ENCODE measurements around the gene ETNK2.

Gene ETNK2
- total RNA-seq = 2.1 to 17.9 (median 7.7) reads per million in 18 experiments

DNA sequence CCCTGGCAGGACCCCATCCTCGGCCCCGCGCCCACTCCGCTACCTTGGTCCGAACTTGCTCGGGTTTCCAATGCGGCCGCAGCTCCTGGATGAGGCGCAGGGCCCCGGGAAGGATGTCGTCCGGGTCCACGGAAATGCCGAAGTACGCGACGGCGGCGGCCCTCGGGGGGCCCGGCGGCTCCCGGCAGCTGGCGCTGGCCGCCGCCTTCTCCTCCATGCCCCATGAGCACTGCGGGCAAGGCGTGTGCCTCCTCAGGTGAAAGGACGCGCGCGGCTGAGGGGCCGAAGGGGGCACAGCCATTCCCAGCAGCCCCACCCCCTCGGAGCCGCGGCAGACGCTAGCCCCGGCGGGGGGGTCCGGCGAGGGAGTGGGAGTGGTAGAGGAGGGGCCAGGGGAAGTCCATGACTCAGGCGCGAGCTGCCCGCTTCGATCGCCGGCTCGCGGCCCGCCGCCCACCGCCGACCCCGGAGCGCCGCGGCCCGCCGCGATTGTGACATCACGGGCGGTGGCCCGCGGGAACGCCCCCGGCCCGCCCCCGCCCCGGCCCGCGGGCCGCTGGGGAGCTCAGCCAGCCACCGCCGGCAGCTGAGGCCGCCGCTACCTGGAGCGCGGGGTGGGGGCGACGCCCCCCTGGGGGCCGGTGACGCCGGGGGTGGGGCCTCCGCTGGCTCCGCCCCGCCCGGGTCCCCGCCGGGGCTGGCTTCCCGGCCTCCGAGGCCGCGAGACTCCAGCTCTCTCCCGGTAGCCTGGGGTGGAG lies at the start of gene ETNK2:
Gene ETNK2 (minus strand): TSS at position 493 of the 758 bp plus-strand sequence. CDS start 192 bp downstream, at position 301.
- peak in 1 of 2 donors; percentile 50 for DNase-seq

- no peak for DNase-seq
These were observed 49.6 kb upstream of the ETNK2 start for GRCh38 chr1:204201348-204202040.

DNA sequence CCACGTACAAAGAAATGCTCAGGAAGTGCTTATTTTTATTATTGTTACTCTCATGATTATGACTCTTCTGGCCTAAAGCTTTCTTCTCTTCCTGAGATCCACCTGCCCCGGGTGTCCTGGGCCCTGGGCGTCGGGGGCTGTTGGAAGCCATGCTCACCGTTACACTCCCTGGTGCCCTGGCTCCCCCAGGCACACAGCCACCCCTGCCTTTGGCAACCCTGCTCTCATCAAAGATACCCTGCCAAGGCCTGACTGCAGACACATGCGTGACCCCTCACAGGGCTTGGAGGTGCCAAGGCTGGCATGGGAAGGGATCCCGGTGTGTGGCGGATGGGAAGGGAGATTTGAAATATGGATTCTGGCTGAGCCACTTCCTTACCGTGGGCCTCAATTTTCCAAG lies 47.7 kb upstream of the ETNK2 start:
- DNase-seq = no peak

- no peak for DNase-seq
These were observed 46.8 kb upstream of the ETNK2 start for GRCh38 chr1:204198348-204199340.

- DNase-seq = no peak
These were observed 45.2 kb upstream of the ETNK2 start for GRCh38 chr1:204197068-204197467.

GRCh38 chr1:204196068-204196795 lies 44.4 kb upstream of the ETNK2 start, which contains the start of gene KISS1:
Gene KISS1, minus strand, starts transcription at chr1:204196491. Its CDS starts 3,615 bp downstream, at chr1:204192876.
- DNase-seq = no peak

DNA sequence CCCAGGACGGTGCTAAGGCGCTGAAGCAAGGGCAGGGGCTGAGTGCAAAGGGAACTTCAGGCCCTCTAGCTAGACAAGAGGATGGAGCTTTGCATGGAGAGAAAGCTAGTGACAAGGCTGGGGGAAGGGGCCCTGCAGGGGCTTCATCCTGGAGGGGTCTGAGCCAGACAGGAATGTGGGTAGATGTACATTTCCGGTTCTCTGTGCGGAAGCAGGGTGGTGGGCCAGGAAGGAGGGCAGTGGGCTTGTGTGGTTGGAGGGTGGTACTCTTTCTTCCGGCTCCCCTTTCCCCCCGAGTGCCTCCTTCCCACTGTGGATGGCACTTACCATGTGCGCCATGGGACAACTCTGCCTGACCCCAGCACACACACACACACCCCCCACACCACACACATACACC lies 42.9 kb upstream of the ETNK2 start:
- DNase-seq = no peak

GRCh38 chr1:204194080-204194479 lies 42.2 kb upstream of the ETNK2 start:
- no peak for DNase-seq

DNA sequence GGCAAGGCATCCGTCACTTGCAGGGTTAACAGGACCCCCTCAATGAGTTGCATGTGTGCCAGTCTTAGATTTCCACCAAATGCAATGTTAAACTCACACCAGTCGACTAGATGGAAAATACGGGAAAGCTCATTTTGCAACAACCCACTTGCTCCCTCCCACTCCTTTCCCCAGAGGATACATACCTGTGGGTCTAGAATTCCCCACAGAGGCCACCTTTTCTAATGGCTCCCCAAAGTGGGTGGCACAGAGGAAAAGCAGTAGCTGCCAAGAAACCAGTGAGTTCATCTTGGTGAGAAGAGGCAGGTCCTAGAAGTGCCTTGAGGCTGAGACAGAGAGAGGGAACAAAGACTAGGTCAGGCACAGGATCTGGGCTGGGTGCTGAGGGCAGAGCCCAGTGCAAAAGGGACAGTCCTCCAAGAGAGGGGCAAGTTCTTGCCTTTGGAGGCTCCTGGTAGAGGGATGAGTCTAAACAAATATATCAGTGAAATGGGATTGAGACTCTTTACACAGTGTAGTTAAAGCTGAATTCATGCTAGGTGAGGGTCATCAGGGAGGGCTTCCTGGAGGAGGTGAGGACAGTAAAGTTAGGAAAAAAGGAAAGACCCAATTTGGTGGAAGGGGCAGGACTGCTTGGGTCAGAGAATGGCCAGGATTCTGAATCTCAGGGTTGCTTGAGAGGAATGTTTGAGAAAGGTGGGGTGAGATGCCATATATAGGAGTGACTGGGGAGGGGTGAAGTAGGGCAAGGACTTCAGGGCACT lies 40.9 kb upstream of the ETNK2 start:
- DNase-seq = no peak

DNA sequence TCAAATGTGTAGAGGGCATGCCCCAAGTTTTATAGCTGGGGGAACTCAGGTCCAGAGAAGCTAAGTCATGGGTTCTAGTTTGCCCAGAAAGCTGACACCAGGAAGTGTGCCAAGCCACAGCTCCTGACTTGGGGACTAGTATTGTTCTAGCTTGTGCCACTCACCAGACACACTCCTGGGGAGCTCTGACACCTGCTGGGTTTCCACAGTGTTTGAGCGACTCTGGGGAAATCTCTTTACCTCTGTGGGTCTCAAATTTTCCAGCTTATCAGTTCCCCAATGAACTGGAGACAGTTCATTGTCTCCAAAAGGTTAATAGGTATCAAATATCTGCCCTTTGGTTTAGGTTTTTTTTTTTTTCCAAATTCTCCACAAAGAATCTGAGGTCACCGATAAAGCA lies 40.2 kb upstream of the ETNK2 start:
- no peak for DNase-seq

DNA sequence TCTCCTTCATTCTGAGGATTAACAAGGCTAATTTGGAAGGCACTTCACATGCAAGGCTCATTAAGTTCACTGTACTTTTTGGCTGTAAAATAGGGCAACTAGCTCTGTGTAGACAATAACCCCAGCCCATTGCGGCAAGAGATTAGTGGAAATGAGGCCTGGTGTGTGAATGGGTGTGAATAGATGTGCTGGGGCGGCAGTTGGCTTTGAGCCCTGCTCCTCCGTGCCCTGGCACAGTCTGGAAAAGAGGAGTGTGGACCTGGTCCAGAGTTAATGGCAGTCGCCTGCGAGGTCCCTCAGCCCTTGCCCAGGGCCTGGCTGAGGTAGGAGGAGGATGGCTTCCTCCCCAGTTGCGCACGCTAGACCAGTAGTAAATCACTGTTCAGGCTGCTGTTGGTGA lies 39.6 kb upstream of the ETNK2 start:
- DNase-seq = no peak

GRCh38 chr1:204190212-204191211 lies 38.7 kb upstream of the ETNK2 start:
- DNase-seq = peak; percentile 63 to 74

DNA sequence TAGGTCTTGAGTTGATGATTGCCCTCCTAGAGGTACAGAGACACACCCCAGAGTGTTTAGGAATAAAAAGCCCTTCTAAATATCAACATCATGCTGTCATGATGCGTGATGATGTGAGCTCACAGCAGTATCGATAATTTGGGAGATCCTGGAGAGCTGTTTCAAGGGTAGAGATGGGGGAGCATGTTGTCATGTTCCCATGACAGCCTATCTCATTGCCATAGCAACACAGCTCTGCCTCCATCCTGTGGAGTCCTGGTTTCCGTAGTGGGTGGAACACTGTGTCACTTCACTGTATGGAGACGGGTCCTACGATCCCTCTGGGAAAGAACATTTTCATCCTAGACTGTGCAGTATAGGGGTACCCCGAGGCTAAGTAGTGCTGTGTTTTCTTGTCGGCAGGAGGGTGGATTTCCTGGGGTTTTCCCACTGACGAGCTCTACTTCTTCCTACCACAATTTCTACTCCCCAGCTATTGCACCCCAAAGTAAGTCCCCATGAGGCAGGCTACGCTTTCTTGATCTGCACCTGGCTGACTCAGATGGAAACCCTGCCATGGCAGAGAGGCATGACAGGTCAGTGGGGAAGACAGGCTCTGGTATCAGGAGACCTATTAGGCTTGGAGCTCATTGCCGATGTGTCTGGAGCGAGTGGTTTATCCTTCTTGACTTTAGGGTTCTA lies 37.3 kb upstream of the ETNK2 start:
- DNase-seq = no peak

GRCh38 chr1:204186597-204186996 lies 34.8 kb upstream of the ETNK2 start:
- no peak for DNase-seq

GRCh38 chr1:204181116-204181515 lies 29.3 kb upstream of the ETNK2 start:
- DNase-seq = no peak

DNA sequence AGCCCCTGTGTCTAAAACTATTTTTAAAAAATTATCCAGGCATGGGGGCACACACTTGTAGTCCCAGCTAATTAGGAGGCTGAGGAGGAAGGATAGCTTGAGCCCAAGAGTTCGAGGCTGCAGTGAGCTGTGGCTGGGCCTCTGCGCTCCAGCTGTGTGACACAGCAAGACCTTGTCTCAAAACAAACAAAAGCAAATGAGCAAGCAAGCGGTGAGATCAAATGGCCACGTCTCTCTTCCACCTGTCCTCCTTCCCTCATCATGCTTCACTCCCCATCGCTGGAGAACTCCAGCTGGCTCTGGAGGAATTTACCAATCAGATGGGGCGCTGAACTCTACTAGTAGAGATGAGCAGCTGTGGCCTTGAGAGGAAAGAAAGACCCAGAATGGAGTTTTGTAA lies 28.3 kb upstream of the ETNK2 start:
- no peak for DNase-seq

DNA sequence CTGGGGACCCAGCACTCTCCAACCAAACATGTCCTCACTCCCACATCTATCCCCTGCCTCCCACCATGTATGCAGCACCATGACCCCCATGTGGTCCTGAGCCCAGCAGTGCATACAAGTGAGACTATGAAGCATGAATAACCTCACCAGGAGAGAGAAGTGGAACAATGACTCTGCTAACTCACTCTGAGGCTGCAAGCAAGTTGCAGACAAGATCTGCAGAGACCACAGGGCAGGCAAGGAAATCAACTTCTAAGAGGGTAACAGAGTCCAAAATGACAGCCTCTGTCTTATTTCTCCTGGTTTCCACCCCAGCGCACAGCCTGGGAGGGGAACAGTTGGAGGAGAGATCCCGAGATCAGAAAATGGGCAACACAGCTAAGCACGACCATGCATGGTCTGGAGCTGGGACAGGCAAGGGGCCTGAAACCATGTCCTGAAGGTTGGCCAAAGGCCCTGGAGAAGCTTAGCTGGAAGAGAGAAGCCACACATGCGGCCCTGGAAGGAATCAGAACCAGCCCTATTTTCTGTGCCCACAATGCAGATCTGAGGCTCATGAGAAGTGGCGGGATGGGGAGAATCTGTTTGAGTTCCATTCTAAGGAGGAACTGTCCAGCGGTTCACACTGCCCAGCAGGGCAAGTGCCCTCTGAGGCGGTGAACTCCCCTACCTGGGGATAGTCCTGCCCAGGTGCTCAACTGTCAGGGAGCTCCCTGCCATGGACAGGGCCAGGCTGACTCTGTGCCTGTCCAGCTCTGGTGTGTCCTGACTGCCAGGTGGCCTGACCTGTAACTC lies 26.8 kb upstream of the ETNK2 start:
- DNase-seq = no peak

DNA sequence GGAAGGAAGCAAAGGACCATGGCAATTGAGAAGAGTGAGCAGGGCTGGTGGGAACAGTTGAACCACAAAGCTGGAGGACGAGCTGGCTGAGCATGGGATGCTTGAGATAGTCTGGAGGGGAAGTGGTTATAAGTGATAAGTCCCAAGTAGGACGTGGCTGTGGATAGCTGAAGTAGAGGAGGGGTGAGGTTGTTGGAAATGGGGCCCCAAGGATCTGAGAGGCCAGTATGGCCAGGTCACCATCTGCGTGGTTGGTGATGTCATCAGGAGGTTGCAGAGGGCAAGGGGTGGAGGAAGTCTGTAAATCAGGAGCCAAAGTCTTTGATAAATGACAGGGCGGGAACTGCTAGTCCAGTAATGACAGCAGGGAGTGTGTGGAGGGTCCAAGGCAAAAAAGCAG lies 25.3 kb upstream of the ETNK2 start:
- no peak for DNase-seq

DNA sequence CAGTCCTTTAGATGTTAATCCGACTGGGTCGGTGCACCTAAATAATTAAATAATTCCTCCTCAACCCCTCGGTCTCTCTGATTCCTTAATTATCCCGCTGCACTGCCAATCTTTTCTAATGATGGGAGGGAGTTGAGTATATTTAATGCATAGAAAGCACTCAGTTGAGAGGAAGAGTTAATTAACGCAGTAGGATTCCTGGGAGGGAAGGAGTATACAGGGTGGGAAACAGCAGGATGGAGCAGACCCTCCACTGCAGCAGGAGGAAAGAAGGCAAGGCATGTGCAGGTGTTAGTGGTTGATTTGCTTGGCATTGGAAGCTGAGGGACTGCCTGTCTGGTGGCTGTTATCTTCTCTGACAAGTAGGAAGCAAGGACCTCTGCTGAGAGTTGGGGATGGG lies 24.2 kb upstream of the ETNK2 start:
- no peak for DNase-seq
